B cell (primary cell): ENCODE data around the gene RTTN.

ENCODE experiments used
- EZH2 ChIP-seq: IDR thresholded peaks from 2 replicates; pipeline ENCODE4 v1.6.1; 2012; ENCODE audit warnings: borderline replicate concordance, low read depth, mild to moderate bottlenecking, moderate library complexity, low read length; ENCODE audit not compliant: insufficient read depth, poor library complexity, severe bottlenecking
- TF ChIP-seq, protein P1 (sequence below): fragments of 200-600 bp; IDR thresholded peaks from one replicate; pipeline ENCODE4 v1.8.0; 2022; ENCODE audit warnings: antibody characterized with exemption, mild to moderate bottlenecking

- TF ChIP-seq, protein P1, sequence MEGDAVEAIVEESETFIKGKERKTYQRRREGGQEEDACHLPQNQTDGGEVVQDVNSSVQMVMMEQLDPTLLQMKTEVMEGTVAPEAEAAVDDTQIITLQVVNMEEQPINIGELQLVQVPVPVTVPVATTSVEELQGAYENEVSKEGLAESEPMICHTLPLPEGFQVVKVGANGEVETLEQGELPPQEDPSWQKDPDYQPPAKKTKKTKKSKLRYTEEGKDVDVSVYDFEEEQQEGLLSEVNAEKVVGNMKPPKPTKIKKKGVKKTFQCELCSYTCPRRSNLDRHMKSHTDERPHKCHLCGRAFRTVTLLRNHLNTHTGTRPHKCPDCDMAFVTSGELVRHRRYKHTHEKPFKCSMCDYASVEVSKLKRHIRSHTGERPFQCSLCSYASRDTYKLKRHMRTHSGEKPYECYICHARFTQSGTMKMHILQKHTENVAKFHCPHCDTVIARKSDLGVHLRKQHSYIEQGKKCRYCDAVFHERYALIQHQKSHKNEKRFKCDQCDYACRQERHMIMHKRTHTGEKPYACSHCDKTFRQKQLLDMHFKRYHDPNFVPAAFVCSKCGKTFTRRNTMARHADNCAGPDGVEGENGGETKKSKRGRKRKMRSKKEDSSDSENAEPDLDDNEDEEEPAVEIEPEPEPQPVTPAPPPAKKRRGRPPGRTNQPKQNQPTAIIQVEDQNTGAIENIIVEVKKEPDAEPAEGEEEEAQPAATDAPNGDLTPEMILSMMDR: no peak
- no peak for TF ChIP-seq EZH2
These were observed 159.3 kb downstream of the RTTN start for GRCh38 chr18:70046207-70046606.
